ENCODE measurements around the gene UBP1. TPM values are rescaled to one million over a fixed set of nuclear protein-coding genes. Genes with fewer than 3 reads are reported as not detected.
"Not testable (repeated sequence)": the region's sequence is repeated elsewhere in the genome, so short reads cannot be mapped to it uniquely, and the experiment has no call there.

The UBP1 gene
- total RNA-seq, 8 experiments from 2014 or later: 17.3 to 99.5 (median 35.4) TPM

GRCh38 chr3:33429306-33429705 is 10.9 kb downstream of the UBP1 start:
- H3K4me1 ChIP-seq (replicated peaks in 1 of 2); ATAC-seq (replicated peaks in 6 of 8); in situ Hi-C loops (cut with MboI; ENCODE audit: low pct_unique_long_range_greater_than_20kb in 2 of 9, low sequenced_read_pairs in 9 of 9, unreplicated experiment in 9 of 9); H3K4me3 ChIP-seq; H3K27ac ChIP-seq: not testable (repeated sequence)
- 33 to 100% (median 95%) methylated on average over 1 to 2 of the region's 2 CpGs; no CpG with 5 or more reads in 2 of the 10 experiments for WGBS, 10 experiments

DNA sequence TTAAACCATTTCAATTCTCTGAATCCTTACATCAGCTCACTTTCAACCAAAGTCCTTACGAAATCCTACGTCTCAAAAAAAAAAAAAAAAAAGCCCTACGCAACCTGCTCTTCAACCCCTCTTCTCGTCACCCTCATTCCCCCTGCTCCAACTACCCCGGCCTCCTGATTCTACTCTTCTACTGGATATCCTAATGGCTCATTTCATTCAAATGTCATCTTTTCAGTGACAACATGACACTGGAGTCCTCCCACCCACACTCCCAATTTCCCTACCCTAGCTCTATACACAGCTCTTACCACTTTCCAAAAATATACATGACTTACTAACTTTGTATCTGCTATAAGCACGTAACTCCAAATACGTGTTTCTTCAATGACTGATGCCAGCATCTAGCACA is 11.5 kb downstream of the UBP1 start:
- no peak for ATAC-seq (replicated peaks in 6 of 8)
- Histone ChIP-seq H3K4me1 (replicated peaks in 1 of 2) (peaks cover 2 to 3% of the 10 kb centered on the region in 2 donors), H3K27ac (no peak overlapping the region), H3K4me3 (no peak overlapping the region)
- in situ Hi-C loops (cut with MboI; ENCODE audit: low pct_unique_long_range_greater_than_20kb in 2 of 9, low sequenced_read_pairs in 9 of 9, unreplicated experiment in 9 of 9): no loop called here
- 80 to 100% (median 92%) methylated on average over 1 to 7 of the region's 7 CpGs; no CpG with 5 or more reads in 1 of the 10 experiments for WGBS, 10 experiments

DNA sequence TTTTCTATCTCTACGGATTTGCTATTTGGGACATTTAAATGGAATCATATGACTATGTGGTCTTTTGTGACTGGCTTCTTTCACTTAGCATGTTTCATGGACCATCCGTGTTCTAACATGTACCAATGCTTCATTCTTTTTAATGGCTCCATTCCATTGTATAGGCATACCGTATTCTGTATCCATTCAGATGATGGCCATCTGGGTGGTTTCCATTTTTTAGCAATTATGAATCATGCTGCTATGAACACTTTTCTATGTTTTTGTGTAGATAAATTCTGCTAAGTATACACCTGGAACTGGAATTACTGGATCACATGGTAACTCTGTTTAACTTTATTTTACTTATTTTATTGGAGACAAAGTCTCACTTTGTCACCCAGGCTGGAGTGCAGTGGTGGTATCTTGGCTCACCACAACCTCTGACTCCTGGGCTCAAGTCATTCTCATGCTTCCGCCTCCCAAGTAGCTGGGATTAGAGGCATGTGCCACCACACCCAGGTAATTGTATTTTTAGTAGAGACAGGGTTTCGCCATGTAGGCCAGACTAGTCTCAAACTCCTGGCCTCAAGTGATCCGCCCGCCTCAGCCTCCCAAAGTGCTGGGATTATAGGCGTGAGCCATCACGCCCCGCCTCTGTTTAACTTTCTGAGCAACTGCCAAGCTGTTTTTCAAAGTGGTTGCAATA is 13.4 kb downstream of the UBP1 start:
- in situ Hi-C loops (cut with MboI; ENCODE audit: low pct_unique_long_range_greater_than_20kb in 2 of 9, low sequenced_read_pairs in 9 of 9, unreplicated experiment in 9 of 9): no loop called here
- WGBS, 10 experiments: 43 to 100% (median 85%) methylated on average over 1 to 8 of the region's 10 CpGs
- peak in 3 of 8 experiments; percentile 75 to 89 (median 76) for ATAC-seq (replicated peaks in 6 of 8)
- H3K4me3 ChIP-seq: no peak overlapping the region
- H3K4me1 ChIP-seq (replicated peaks in 1 of 2): peaks cover 2 to 3% of the 10 kb centered on the region in 2 donors
- no peak overlapping the region for H3K27ac ChIP-seq

GRCh38 chr3:33426068-33426467 is 14.1 kb downstream of the UBP1 start:
- Histone ChIP-seq H3K4me3 (no peak overlapping the region), H3K27ac (no peak overlapping the region), H3K4me1 (replicated peaks in 1 of 2) (peaks cover 2 to 3% of the 10 kb centered on the region in 2 donors)
- ATAC-seq (replicated peaks in 6 of 8): no peak
- 25 to 100% (median 40%) methylated on average over 1 of the region's 1 CpG; no CpG with 5 or more reads in 3 of the 10 experiments for WGBS, 10 experiments
- in situ Hi-C loops (cut with MboI; ENCODE audit: low pct_unique_long_range_greater_than_20kb in 2 of 9, low sequenced_read_pairs in 9 of 9, unreplicated experiment in 9 of 9): no loop called here

DNA sequence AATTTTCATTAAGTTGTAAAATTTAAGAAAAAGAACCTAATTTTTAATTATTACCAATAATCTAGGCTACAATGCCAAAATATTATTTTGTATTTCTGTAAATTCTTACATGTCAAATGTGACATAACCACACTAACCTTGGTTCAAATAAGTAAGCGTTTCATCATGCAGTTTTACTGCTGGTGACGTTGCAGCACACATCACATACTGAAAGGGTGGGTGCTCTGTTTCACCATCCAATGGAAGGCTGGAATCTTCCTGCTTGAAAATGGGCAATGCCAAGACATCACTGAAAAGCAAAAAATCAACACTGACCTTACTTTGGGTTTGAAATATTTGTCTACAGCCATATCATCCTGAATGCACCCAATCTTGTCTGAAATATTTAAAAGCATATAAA is 14.8 kb downstream of the UBP1 start:
- peak in 3 of 8 experiments; percentile 35 to 92 (median 84) for ATAC-seq (replicated peaks in 6 of 8)
- peaks cover 2 to 3% of the 10 kb centered on the region in 2 donors for H3K4me1 ChIP-seq (replicated peaks in 1 of 2)
- 43 to 87% (median 69%) methylated on average over 1 to 2 of the region's 2 CpGs; no CpG with 5 or more reads in 3 of the 10 experiments for WGBS, 10 experiments
- in situ Hi-C loops (cut with MboI; ENCODE audit: low pct_unique_long_range_greater_than_20kb in 2 of 9, low sequenced_read_pairs in 9 of 9, unreplicated experiment in 9 of 9): no loop called here
- H3K27ac ChIP-seq: no peak overlapping the region
- H3K4me3 ChIP-seq: no peak overlapping the region

DNA sequence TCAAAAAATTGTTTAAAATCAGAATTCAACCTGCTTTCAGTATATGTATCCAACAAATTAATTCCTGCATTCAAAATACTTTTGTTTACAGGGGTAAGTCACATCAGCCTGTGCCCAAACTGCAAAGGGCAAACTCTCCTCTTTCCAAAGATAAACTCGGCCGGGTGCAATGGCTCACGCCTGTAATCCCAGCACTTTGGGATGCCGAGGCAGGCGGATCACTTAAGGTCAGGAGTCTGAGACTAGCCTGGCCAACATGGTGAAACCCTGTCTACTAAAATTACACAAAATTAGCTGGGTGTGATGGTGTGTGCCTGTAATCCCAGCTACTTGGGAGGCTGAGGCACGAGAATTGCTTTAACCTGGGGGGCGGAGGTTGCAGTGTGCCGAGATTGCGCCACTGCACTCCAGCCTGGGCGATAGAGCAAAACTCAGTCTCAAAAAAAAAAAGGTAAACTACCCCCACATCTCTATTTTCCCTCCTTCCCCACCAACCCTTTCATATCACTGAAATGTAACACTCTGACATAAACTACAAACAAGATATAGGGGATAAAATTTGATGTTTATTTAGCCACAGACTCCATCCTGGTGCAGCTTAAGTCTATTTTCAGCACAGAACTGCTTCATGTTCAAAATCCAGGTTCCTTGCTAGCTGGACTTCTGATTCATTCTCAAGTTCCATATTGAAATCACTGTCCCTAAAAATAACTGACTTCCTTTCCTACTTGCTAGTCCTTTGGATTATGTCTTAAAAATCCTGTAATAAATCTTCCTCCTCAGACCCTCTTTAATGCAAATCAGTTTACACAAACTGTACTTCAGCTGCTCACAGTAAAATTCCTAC is 15.4 kb downstream of the UBP1 start:
- H3K4me1 ChIP-seq (replicated peaks in 1 of 2): peaks cover 2 to 3% of the 10 kb centered on the region in 2 donors
- no peak overlapping the region for H3K27ac ChIP-seq
- 86 to 100% (median 97%) methylated on average over 1 to 8 of the region's 10 CpGs; no CpG with 5 or more reads in 2 of the 10 experiments for WGBS, 10 experiments
- ATAC-seq (replicated peaks in 6 of 8): peak in 2 of 8 experiments; percentile 29 to 62
- in situ Hi-C loops (cut with MboI; ENCODE audit: low pct_unique_long_range_greater_than_20kb in 2 of 9, low sequenced_read_pairs in 9 of 9, unreplicated experiment in 9 of 9): no loop called here
- H3K4me3 ChIP-seq: no peak overlapping the region

GRCh38 chr3:33420966-33421365 is 19.2 kb downstream of the UBP1 start:
- WGBS, 10 experiments: 94 to 100% (median 100%) methylated on average over 1 to 2 of the region's 2 CpGs; no CpG with 5 or more reads in 7 of the 10 experiments
- no peaks in the 10 kb centered on the region for H3K4me1 ChIP-seq (replicated peaks in 1 of 2)
- in situ Hi-C loops (cut with MboI; ENCODE audit: low pct_unique_long_range_greater_than_20kb in 2 of 9, low sequenced_read_pairs in 9 of 9, unreplicated experiment in 9 of 9): no loop called here
- H3K27ac ChIP-seq: no peak overlapping the region
- H3K4me3 ChIP-seq: no peak overlapping the region
- peak in 1 of 8 experiments; percentile 20 for ATAC-seq (replicated peaks in 6 of 8)

GRCh38 chr3:33419948-33420347 is 20.3 kb downstream of the UBP1 start:
- whole genome bisulfite sequencing, 10 experiments: 100% methylated on average over 1 of the region's 1 CpG; no CpG with 5 or more reads in 2 of the 10 experiments
- ATAC-seq (replicated peaks in 6 of 8): no peak
- Histone ChIP-seq H3K4me3 (no peak overlapping the region), H3K27ac (no peak overlapping the region), H3K4me1 (replicated peaks in 1 of 2) (no peaks in the 10 kb centered on the region)
- in situ Hi-C loops (cut with MboI; ENCODE audit: low pct_unique_long_range_greater_than_20kb in 2 of 9, low sequenced_read_pairs in 9 of 9, unreplicated experiment in 9 of 9): no loop called here

DNA sequence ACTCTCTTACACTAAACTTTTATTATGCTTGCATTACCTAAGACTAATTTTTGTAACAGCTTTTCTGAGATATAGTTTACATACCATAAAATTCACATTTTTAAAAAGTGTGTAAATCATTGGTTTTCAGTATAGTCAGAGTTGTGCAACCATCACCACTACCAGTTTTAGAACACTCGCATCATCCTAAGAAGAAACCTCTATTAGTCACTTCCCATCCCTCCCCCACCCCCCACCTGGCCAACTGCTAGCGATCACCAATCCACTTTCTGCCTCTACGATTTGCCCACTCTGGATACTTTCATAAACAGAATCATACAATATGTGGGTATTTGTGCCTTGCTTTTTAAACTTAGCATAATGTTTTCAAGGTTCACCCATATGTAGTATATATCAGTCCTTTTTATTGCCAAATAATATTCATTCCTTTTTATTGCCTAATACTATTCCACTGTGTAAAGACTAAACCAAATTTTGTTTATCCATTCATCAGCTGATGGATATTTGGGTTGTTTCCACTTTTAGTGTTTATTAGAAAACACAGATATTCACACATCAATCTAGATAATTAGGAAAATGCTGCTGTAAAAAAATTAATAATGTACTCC is 23.0 kb downstream of the UBP1 start:
- ATAC-seq (replicated peaks in 6 of 8): no peak

DNA sequence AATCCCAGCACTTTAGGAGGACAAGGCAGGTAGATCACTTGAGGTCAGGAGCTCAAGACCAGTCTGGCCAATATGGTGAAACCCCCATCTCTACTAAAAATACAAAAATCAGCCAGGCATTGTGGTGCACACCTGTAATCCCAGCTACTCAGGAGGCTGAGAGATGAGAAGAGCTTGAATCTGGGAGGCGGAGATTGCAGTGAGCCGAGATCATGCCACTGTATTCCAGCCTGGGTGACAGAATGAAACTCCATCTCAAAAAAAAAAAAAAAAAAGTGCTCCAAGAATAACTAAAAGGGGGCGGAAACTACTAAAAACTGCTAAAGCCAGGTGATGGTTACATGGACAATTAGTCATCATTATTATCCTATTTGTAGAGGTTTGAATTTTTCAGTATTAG is 29.4 kb downstream of the UBP1 start:
- in situ Hi-C loops (cut with MboI; ENCODE audit: low pct_unique_long_range_greater_than_20kb in 2 of 9, low sequenced_read_pairs in 9 of 9, unreplicated experiment in 9 of 9); H3K27ac ChIP-seq; ATAC-seq (replicated peaks in 6 of 8); H3K4me3 ChIP-seq; H3K4me1 ChIP-seq (replicated peaks in 1 of 2): not testable (repeated sequence)
- 67 to 100% (median 94%) methylated on average over 1 to 3 of the region's 3 CpGs for WGBS, 10 experiments

More for the DNA sequence above, 23.0 kb downstream of the UBP1 start:
- Histone ChIP-seq H3K4me3 (no peak overlapping the region), H3K27ac (no peak overlapping the region), H3K4me1 (replicated peaks in 1 of 2) (no peaks in the 10 kb centered on the region)
- in situ Hi-C loops (cut with MboI; ENCODE audit: low pct_unique_long_range_greater_than_20kb in 2 of 9, low sequenced_read_pairs in 9 of 9, unreplicated experiment in 9 of 9): no loop called here
- 60 to 100% (median 93%) methylated on average over 1 to 3 of the region's 3 CpGs; no CpG with 5 or more reads in 4 of the 10 experiments for WGBS, 10 experiments

GRCh38 chr3:33403756-33404155 is 36.4 kb downstream of the UBP1 start:
- no peaks in the 10 kb centered on the region for H3K4me1 ChIP-seq (replicated peaks in 1 of 2)
- H3K27ac ChIP-seq: no peak overlapping the region
- WGBS, 10 experiments: 90% methylated on average over 2 of the region's 6 CpGs; no CpG with 5 or more reads in 8 of the 10 experiments
- no peak for ATAC-seq (replicated peaks in 6 of 8)
- no peak overlapping the region for H3K4me3 ChIP-seq
- in situ Hi-C loops (cut with MboI; ENCODE audit: low pct_unique_long_range_greater_than_20kb in 2 of 9, low sequenced_read_pairs in 9 of 9, unreplicated experiment in 9 of 9): no loop called here

DNA sequence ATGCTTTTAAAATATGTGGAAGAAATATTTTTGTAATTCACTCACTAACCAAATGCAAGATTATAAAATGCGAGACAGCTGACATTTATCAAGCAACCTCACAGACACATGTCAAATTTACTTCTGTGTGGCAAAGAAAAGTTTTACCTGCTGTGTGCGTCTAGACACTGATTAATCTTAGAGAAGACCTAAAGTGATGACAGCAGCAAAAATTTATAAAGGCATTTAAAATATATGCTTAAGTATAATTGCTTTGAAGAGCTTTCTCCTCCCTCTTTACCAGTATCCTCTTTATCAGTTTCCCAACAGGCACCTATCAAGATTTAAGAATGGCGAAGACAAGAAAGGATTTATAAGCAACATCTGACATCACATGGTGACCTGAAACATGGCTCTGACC is 37.3 kb downstream of the UBP1 start:
- Histone ChIP-seq H3K4me3 (no peak overlapping the region), H3K27ac (no peak overlapping the region), H3K4me1 (replicated peaks in 1 of 2) (no peaks in the 10 kb centered on the region)
- in situ Hi-C loops (cut with MboI; ENCODE audit: low pct_unique_long_range_greater_than_20kb in 2 of 9, low sequenced_read_pairs in 9 of 9, unreplicated experiment in 9 of 9): no loop called here
- no peak for ATAC-seq (replicated peaks in 6 of 8)
- 83 to 100% (median 100%) methylated on average over 1 to 3 of the region's 3 CpGs; no CpG with 5 or more reads in 1 of the 10 experiments for WGBS, 10 experiments

GRCh38 chr3:33401781-33402180 is 38.4 kb downstream of the UBP1 start:
- 67 to 100% (median 93%) methylated on average over 1 to 2 of the region's 2 CpGs; no CpG with 5 or more reads in 4 of the 10 experiments for WGBS, 10 experiments
- in situ Hi-C loops (cut with MboI; ENCODE audit: low pct_unique_long_range_greater_than_20kb in 2 of 9, low sequenced_read_pairs in 9 of 9, unreplicated experiment in 9 of 9): no loop called here
- no peak overlapping the region for H3K27ac ChIP-seq
- no peak for ATAC-seq (replicated peaks in 6 of 8)
- H3K4me1 ChIP-seq (replicated peaks in 1 of 2): no peaks in the 10 kb centered on the region
- H3K4me3 ChIP-seq: no peak overlapping the region

Data from motor neuron (in vitro differentiated cells).